ENCODE measurements around the gene HLA-DQA1.

HLA-DQA1 gene

GRCh38 chr6:32603222-32603621 is 34.0 kb upstream of the HLA-DQA1 start:
- H3K4me3 Mint-ChIP-seq = no peak overlapping the region
- no peak for TF ChIP-seq CTCF (IDR thresholded peaks at IDR 0.05; ENCODE audit: unreplicated experiment in 3 of 3)
- no peaks in the 10 kb centered on the region for H3K27me3 Mint-ChIP-seq (ENCODE audit: low read depth)
- no peaks in the 10 kb centered on the region for H3K4me1 Mint-ChIP-seq
- H3K9me3 Mint-ChIP-seq = peaks cover 13% of the 10 kb centered on the region
- H3K36me3 Mint-ChIP-seq (ENCODE audit: low read depth) = no peaks in the 10 kb centered on the region
- no peak overlapping the region for H3K27ac Mint-ChIP-seq

GRCh38 chr6:32603888-32604287 is 33.3 kb upstream of the HLA-DQA1 start:
- no peak overlapping the region for H3K27ac Mint-ChIP-seq
- H3K4me1 Mint-ChIP-seq = no peaks in the 10 kb centered on the region
- H3K36me3 Mint-ChIP-seq (ENCODE audit: low read depth) = no peaks in the 10 kb centered on the region
- no peak for TF ChIP-seq CTCF (IDR thresholded peaks at IDR 0.05; ENCODE audit: unreplicated experiment in 3 of 3)
- peaks cover 6% of the 10 kb centered on the region for H3K9me3 Mint-ChIP-seq
- H3K27me3 Mint-ChIP-seq (ENCODE audit: low read depth) = no peaks in the 10 kb centered on the region
- no peak overlapping the region for H3K4me3 Mint-ChIP-seq

- peaks cover 5% of the 10 kb centered on the region for H3K9me3 Mint-ChIP-seq
- no peaks in the 10 kb centered on the region for H3K36me3 Mint-ChIP-seq (ENCODE audit: low read depth)
- no peak for TF ChIP-seq CTCF (IDR thresholded peaks at IDR 0.05; ENCODE audit: unreplicated experiment in 3 of 3)
These were observed 32.8 kb upstream of the HLA-DQA1 start for GRCh38 chr6:32604434-32604877.

DNA sequence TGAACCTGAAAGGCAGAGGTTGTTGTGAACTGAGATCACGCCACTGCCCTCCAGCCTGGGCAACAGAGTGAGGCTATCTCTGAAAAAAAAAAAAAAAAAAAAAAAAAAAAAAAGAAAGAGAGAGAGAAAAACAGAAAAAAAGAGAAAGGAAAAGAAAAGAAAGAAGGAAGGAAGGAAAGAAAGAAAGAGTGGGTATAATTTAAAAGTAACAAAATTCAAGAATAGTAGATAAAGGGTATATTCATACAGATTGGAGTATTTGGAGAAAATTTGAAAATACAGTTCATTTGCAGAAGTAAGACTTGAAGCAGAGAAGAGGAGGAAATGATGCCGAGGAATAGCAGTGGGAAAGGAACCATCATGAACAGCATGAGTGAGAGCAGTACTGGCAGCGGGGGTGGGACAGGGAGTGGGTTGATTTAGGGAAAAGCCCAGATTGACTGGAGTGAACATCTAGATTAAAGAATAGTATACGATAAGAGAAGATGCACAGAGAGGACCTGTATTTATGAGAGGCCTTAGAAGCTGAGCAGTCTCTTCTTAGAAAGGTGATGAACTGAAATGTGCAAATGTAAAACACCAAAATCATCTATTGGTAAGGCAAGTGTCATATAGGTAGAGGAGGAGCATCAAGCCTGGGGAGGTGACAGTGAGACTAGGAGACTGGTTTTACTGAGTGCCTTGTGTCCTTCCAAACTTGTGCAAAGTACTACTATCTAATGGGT is 29.8 kb upstream of the HLA-DQA1 start:
- H3K27ac Mint-ChIP-seq = no peak overlapping the region
- no peak overlapping the region for H3K4me3 Mint-ChIP-seq
- no peaks in the 10 kb centered on the region for H3K4me1 Mint-ChIP-seq
- H3K9me3 Mint-ChIP-seq = no peaks in the 10 kb centered on the region
- H3K36me3 Mint-ChIP-seq (ENCODE audit: low read depth) = no peaks in the 10 kb centered on the region
- TF ChIP-seq CTCF (IDR thresholded peaks at IDR 0.05; ENCODE audit: unreplicated experiment in 3 of 3) = no peak
- H3K27me3 Mint-ChIP-seq (ENCODE audit: low read depth) = no peaks in the 10 kb centered on the region

More at GRCh38 chr6:32604434-32604877, 32.8 kb upstream of the HLA-DQA1 start:
- H3K4me3 Mint-ChIP-seq = no peak overlapping the region
- H3K4me1 Mint-ChIP-seq = no peaks in the 10 kb centered on the region
- H3K27me3 Mint-ChIP-seq (ENCODE audit: low read depth) = no peaks in the 10 kb centered on the region
- no peak overlapping the region for H3K27ac Mint-ChIP-seq

- Mint-ChIP-seq H3K27me3 (ENCODE audit: low read depth) (no peaks in the 10 kb centered on the region), H3K4me3 (no peak overlapping the region), H3K9me3 (no peaks in the 10 kb centered on the region), H3K27ac (no peak overlapping the region), H3K4me1 (no peaks in the 10 kb centered on the region), H3K36me3 (ENCODE audit: low read depth) (no peaks in the 10 kb centered on the region)
- no peak for TF ChIP-seq CTCF (IDR thresholded peaks at IDR 0.05; ENCODE audit: unreplicated experiment in 3 of 3)
These were observed 29.3 kb upstream of the HLA-DQA1 start for GRCh38 chr6:32607988-32608298.

DNA sequence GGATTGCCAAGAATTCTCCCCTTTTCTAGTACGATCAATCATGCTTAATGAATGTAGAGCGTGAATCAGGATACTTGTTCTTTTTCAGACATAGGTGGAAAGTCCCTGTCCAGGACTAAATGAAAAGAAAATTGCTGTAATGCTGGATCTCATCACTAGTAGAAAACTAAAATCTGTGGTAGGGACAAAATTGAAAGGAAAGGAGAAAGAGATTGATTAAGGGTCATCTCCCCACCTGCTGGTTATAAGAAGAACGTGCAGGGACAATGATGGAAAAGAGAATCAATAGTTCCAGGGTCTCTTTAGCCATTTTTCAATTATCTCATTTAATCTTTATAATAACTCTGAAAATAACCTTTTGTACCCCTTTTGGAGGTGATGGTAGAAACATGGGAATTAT is 28.8 kb upstream of the HLA-DQA1 start:
- H3K36me3 Mint-ChIP-seq (ENCODE audit: low read depth) = no peaks in the 10 kb centered on the region
- H3K9me3 Mint-ChIP-seq = no peaks in the 10 kb centered on the region
- H3K27ac Mint-ChIP-seq = no peak overlapping the region
- H3K4me1 Mint-ChIP-seq = no peaks in the 10 kb centered on the region
- no peak overlapping the region for H3K4me3 Mint-ChIP-seq
- TF ChIP-seq CTCF (IDR thresholded peaks at IDR 0.05; ENCODE audit: unreplicated experiment in 3 of 3) = peak in 1 of 3 experiments; percentile 25
- H3K27me3 Mint-ChIP-seq (ENCODE audit: low read depth) = no peaks in the 10 kb centered on the region

All from nephron (organoid).